ENCODE data around the gene KIF1B.

KIF1B gene

DNA sequence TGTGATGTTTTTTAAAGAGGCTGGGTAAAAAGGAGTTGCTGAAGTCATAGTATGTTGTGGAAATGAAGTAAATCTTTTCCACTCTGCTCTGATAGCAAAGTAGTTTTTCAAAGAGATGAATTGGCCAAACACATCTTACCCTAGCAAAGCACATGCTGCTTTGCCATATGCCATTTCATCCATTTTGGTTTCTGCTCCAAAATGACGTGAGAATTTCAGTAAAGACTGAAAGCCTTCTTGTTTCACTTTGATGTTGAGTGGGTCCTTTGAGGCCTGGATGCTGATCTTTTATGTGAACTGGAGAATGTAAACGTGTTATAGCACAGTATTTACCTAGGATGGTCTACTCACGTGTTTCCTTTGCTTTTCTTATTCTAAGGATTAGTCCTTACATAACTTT lies 115.2 kb downstream of the KIF1B start:
- no peak for DNase-seq (ENCODE audit: low read depth in 2 of 3, low spot score in 1 of 3)

DNA sequence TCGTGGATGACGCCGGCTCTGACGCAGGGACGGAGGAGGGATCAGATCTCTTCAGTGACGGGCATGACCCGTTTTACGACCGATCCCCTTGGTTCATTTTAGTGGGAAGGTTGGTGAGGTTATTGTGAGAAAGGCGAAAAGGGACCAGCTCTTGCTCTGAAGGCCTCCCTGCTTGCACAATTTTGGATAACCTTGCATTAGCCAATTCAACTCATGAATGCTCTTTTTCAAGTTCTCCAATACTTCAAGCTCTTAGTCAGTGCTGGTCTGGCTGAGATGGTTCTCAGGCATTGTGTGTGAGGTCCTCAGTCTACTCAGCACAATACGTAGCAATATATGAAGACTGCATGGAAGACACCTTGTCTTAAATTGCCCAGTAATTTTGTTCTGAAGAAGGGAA lies 115.9 kb downstream of the KIF1B start:
- DNase-seq (ENCODE audit: low read depth in 2 of 3, low spot score in 1 of 3): no peak

DNA sequence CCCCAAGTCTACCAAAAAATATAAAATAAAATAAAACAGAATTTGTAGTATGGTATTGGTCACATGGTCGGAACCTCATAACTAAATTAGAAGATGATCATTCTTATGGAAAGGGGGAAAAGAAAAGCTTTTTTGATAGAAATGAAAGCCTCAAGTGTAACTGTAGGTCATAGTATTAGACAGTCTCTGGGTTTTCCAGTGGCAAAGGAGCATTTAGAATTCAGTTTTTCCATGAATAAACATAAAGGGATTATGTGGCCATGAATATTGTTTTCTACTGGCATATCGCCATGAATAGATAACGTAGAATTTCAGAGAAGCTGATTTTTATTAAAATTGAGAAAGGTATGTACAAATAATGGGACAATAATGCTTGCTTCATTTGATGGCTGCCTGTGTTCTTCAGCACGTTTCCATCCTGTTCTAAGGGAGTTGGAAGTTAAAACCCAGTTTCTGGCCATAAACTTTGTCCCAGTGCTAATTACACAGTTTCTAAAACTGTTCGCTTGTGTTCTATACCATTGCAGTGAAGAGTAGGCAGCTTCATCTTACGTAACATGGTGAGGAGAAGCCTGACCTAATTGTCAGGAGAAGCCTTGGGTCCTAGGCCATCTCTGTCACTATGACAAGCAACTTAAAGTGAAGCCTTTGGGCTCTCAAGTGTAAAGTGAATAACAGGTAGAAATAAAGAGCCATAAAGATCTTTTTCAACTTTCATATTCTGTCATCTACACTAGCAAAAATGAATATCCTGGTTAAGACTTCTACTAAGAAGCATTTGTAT lies 118.0 kb downstream of the KIF1B start:
- no peak for DNase-seq (ENCODE audit: low read depth in 2 of 3, low spot score in 1 of 3)

DNA sequence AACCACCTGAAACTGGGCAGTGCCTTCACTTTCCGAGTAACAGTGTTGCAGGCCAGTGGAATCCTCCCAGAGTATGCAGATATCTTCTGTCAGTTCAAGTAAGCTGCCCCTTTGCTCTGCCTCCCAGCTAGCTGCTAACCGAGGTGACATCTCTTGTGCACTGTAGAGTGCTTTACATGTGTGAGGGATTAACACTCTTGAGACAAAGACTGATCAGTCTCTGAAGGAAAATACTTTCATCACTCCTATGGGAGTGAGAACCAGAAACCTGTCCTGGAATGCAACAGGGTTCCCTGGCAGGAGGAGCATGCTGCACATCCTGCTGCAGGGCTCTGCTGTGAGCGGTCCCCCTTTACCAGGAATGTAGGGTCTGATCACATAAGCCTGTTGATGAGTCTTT lies 127.1 kb downstream of the KIF1B start:
- no peak for DNase-seq (ENCODE audit: low read depth in 2 of 3, low spot score in 1 of 3)

DNA sequence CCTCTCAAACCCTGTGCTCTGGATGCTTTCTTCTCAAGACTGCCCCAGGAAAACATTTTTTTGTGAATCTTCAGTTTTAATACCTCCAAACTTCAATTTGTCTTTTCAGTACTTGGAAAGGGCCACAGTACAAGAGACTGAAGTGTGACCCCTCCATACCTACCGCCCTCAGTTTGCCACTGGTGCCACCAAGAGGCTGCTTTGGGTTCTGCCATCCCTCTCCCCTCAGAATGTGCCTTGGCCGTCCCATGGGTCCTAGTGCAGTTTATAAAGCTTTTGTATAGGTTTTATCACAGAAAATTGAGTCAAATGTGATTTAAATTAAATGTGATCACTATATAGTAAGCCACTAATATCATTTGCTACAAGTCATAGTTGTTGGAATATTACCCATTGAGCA lies 127.7 kb downstream of the KIF1B start:
- peak; percentile 2 to 23 (median 16) for DNase-seq (ENCODE audit: low read depth in 2 of 3, low spot score in 1 of 3)

DNA sequence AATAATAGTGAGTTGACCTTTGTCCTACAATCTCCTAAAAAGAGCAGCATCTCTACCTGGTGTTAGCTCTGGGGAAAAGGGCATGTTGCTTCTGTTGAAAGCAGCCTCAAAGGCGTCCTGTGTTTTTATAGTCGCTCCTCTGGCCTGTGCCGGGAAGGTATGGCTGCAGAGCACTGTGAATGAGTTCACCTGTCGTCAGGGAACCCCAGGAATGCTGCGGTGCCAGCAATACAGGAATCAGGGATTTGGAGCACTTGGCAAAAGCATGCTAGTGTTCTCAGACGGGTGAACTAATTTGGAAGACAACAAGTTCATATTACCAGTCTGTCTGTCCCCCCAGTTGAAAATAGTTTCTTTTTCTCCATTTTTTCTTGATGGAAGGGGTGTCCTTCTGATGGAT lies 128.2 kb downstream of the KIF1B start:
- no peak for DNase-seq (ENCODE audit: low read depth in 2 of 3, low spot score in 1 of 3)

DNA sequence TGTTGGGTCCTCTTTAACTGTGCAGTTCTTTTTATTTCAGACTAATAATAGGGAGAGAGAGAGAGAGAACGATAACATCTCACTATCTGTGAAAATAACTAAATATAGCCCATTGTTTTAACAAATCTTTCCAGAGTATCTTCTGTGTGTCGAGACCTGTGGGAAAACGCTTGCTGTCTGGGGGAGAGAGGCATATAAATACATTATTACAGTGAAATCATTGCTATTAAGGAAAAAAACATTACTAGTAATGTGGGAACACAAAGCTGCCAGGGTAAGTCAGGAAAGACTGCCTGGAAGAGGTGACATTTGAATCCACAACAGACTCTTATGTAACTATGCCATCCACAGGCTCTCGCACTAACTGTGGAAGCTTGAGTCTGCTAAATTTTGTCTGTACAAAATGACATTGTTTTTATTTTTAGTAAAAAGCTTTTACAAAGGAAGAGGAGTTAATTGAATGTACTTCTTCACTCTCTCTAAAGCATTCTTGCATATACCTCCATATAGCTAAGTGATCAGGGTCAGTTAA lies 128.7 kb downstream of the KIF1B start:
- DNase-seq (ENCODE audit: low read depth in 2 of 3, low spot score in 1 of 3): no peak

DNA sequence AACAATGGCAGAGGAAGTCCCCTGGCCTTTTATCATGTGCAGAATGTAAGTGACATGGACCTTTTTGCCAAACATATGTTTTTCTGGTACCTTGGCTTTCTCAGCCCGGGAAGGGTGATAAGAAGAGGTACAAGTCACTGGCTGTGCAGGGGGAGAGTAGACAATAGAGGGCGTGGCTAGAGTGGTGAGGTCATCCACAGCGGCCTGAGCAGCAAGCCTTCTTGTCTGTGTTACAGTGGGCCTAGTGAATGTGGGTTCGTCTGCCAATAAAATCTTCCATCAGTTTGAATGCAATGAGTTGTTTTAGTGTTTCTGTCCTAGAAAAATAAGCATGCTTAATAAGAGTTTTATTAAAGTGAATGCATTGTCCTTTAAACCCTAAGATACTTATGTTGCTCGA lies 129.4 kb downstream of the KIF1B start:
- no peak for DNase-seq (ENCODE audit: low read depth in 2 of 3, low spot score in 1 of 3)

DNA sequence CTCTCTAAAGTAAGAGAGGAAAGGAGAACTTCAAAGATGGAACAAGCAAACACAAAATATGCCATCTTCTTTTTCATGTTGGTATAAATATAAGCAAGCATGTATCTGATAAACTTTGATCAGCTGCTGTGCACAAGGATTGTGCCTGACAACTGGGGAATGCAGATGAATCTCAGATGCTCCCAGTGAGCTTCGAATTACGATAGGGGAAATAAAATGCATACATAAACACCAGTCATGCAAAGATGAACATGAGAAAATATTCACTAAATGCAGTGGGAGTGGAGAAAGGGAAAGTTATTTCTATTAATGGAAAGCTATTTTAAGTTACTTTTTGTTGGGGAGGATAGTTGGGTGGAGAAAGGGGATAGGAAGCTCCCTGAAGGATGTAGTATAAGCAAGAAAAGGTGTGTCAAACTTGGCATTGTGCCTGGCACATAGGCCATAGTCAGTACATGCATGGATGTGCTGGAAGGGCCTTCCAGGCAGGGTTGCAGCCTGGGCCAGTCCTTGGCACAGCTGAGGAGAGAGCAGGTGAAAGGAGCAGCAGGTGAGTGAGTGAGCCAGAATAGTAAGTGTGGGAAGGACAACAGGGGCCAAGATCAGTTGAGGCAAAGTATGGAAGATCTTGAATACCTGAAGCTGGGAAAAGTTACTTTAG lies 130.7 kb downstream of the KIF1B start:
- DNase-seq (ENCODE audit: low read depth in 2 of 3, low spot score in 1 of 3): no peak

DNA sequence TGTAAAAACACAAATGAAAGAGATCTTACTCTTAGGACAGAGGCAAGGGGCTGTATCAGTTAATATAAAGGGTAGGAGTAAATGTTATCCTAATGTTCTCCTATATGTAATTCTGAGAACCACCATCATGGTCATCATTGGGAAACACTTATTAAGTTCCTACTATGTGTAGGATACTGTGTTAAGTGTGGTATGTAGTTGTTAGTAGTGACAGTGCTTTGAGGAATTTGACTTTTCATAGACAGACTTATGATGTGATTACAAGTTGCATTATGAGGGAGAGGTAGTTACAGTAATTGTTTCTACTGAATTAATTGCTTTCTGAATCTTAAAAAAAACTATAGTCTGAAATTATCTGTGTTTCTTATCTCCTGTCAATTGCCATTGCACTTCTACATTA lies 136.7 kb downstream of the KIF1B start:
- no peak for DNase-seq (ENCODE audit: low read depth in 2 of 3, low spot score in 1 of 3)

DNA sequence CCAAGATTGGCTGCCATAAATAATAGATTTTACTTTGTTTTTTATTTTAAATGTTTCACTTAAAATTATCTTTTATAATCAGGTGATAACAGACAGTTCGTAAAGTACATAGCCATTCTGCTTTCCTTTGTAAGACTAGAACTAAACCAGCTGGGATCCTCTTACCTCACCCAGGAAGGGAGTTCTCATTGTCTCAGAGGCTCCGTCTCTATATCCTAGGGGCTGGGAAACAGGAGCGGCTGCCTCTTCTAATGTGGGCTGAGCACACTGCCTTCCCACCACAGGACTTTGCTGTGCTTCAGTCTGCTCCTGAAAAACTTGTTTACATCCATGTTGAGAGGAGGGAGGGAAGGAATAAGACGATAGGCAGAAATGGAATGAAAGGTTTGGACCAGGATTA lies 142.9 kb downstream of the KIF1B start:
- no peak for DNase-seq (ENCODE audit: low read depth in 2 of 3, low spot score in 1 of 3)

DNA sequence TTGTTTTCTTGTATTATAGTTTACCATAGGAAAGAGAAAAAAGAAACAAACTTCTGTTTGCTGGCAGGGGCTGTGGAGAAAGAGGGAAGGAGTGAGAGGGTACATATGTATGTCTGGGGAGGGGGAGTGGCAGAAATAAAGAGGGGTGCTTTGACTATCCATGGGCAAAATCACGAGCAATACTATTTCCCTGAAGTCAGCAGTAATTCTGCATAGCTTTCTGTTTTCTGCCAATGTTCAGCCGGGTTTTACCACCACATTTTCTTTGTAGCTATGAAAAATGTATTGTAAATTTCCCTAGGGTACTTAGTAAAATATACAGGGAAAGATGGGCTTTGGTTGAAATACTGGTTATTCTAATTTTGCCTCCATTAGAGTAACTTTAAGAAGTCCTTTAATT lies 143.3 kb downstream of the KIF1B start:
- no peak for DNase-seq (ENCODE audit: low read depth in 2 of 3, low spot score in 1 of 3)

DNA sequence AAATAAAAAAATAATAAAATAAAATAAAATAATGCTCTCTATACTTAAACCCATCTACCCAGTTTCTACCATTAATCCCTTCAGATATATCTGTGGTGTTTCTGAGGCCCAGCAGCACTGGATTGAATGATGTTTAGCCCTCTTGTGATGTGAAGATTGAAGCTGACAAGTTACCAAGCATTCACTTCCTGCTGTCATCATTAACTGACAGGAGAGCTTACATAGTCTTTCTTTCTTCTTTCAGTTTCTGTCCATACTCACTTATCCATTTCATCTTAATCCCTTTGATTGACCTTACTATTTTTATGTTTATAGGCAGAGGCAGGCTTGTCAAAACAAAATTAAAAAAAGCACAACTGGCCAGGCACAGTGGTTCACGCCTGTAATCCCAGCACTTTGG lies 149.7 kb downstream of the KIF1B start:
- no peak for DNase-seq (ENCODE audit: low read depth in 2 of 3, low spot score in 1 of 3)

DNA sequence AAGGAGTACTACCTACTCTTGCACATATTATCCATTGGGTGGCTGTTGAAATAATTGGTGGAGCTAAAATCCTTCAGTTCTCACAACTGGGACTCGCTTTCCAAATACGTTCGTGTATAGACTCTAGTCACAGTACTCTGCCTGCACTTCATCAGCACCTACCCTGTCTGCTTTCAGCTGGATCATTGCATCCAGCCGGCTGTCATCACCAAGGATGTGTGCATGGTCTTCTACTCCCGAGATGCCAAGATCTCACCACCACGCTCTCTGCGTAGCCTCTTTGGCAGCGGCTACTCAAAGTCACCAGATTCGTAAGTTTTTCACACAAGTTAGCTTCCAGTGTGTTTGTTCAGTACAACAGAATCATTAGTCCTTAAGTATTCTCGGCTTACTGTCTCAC lies 151.1 kb downstream of the KIF1B start:
- DNase-seq (ENCODE audit: low read depth in 2 of 3, low spot score in 1 of 3): no peak

DNA sequence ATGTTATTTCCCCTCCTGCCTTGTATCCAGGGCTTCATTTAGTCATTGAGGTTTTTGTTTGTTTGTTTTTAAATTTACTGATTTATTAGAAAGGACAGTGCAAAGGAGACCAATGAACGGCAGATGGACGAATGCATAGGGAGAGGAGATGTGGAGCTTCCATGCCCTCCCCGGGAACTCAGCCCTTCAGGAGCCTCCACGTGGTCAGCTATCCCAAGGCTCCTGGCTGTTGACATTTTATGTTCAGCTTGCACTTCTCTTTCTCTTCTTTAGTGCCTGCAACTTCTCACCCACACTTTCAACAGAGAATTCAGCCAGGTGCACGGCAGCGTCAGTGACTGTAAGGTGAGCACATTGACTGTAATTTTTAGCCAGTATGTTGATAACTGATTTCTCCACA lies 157.8 kb downstream of the KIF1B start:
- DNase-seq (ENCODE audit: low read depth in 2 of 3, low spot score in 1 of 3): no peak

DNA sequence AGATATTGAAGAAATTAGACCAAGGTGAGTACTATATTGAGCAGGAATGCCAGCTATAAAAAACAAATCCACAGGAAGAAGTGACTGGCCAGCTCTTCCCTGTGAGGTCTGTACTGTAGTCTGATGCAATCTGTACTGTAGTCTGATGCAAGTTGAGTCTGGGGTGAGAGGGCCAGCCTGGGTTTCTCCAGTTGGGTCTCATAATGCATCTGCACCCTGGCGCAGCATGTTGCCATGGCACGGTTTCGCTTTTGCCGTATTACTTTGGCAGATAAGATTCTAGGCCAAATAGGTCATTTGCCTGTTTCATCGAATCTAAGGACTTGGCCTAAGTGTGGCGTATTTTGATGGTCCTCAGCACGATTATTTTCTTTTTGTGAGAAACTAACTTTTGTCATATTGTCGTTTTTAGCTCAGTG lies 164.1 kb downstream of the KIF1B start:
- DNase-seq (ENCODE audit: low read depth in 2 of 3, low spot score in 1 of 3): no peak

DNA sequence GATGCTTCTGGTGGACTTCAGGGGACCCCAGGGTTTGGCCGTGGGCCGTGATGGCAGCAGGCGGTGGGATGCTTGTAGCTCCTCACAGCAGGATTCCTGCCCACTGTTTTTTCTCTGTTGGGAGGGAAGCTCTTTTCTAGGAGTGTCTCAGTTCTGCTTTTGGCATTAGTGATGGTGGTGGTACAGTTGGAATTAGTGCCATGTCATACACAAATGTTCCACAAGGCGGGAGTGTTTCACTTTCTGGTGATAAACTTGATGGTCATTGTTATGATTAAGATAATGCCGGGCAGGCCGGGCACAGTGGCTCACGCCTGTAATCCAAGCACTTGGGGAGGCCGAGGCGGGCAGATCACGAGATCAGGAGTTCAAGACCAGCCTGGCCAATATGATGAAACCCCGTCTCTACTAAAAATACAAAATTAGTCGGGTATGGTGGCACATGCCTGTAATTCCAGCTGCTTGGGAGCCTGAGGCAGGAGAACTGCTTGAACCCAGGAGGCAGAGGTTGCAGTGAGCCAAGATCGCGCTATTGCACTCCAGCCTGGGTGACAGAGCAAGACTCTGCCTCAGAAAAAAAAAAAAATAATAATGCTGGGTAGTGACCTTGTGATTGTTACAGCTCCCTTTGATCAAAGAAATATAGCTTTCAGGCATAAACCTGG lies 167.1 kb downstream of the KIF1B start:
- DNase-seq (ENCODE audit: low read depth in 2 of 3, low spot score in 1 of 3): peak in 1 of 3 donors; percentile 17

DNA sequence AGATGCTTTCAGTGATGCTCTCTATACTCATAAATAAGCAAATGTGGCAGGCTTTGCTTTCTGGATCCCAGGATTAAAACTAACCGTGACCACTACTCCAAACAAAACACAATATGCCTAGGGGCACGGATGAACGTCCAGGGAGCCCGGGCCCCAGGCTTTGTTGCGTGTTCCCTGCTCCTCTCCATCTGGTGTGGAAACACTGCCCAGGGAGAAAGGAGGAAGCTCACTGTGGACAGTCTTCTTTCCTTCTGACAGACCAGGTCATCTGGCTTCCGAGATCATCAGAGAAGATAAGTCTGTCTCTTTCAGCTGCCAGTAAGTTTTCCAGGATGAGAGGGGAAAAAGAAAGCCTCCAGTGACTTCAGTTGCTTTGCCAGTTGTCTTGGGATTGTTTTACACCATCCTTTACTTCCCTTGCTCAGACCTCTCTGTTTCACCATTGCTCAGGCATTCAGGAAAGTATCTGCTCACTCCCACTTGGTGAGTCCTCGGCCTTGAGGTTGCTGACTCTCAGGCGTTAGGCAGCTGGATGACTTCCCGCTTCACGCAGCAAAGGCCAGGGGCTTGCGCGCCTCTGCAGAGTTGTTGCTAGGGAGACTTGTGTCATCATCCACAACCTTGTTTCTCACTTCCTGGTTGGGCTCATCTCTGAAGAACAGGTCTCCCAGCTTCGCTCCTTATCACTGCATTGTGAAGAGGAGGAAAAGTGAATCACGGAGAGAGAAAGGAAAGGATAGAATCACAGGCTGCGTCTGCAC lies 167.9 kb downstream of the KIF1B start:
- DNase-seq (ENCODE audit: low read depth in 2 of 3, low spot score in 1 of 3): no peak

DNA sequence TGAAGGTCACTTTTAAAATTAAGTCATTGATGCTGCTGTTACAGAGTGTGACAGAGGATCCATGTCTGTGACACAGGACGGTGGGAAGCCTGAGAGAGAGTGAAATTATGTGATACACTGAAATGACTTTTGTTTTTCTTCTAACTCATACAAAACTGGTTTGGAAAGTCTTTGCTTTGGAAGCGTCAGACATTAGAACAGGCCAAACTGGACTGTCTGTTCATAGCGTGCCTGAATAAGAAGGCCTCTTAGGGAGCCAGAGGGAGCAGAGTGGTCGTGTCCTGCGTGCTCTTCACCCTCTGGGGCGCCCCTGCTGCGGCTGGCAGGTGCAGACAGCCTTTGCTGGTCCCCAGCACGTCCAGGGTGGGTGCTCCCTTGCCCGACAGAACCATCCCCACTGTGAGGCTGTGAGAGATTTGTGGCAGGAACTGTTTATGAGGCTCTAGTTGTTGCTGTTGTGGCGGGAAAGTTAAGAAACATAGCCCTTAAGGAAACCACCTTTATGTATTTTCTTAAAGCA lies 168.8 kb downstream of the KIF1B start:
- DNase-seq (ENCODE audit: low read depth in 2 of 3, low spot score in 1 of 3): no peak

DNA sequence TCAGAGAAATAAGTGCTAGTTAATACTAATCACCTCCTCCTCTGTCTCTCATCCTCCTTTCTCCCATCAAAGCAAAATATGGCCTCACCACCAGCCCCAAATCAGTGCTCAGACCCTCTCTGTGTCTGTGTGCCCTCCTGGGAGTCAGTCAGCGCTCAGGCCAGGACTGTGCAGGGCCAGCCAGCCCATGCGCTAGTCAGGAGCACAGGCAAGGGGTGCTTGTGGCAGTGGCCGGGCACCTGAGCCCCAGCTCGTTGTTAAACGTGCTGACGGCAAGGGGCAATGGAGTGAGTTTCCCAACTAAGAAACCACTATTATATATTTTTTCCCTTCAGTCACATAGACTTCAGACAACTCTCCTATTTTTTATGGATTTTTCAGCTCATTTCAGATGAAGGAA lies 169.3 kb downstream of the KIF1B start:
- no peak for DNase-seq (ENCODE audit: low read depth in 2 of 3, low spot score in 1 of 3)

DNA sequence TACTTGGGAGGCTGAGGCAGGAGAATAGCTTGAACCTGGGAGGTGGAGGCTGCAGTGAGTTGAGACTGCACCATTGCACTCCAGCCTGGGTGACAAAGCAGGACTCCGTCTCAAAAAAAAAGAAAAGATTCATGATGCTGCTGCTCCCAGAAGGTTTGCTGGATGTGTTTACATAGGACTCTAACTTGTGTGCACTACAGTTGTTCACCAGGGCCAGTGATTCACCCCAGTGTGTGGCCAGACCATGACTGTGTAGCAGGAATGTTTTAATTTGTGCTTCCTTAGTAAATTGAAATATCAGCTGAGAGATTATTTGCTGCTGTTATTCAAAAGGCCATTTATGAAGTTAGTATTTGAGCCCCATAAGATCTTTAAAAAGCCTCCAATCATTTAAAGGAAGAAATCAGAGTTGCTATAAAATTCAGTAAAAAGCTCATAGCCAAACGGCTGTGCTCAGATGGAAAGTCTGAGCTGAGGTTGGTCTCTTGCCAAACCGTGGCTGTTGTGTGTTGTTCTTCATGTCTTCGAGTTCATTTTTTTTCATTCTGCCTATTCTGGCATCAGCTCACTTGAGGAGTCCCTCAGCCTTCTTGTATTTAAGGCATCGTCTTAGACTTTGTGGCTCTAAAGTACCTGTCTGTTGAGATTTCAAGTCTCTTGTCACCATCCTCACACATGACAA lies 170.4 kb downstream of the KIF1B start:
- no peak for DNase-seq (ENCODE audit: low read depth in 2 of 3, low spot score in 1 of 3)
